Measurements from ENCODE around the gene CYB561A3.

The CYB561A3 gene

GRCh38 chr11:61315260-61315659 is 46.4 kb downstream of the CYB561A3 start:
- DNase-seq, result no peak

- no peak for DNase-seq
Observed at GRCh38 chr11:61310749-61311148, 50.9 kb downstream of the CYB561A3 start.

GRCh38 chr11:61309739-61310138 is 51.9 kb downstream of the CYB561A3 start:
- no peak for DNase-seq

- DNase-seq, result no peak
Observed at GRCh38 chr11:61309141-61309540, 52.5 kb downstream of the CYB561A3 start.

- no peak for DNase-seq
Observed at GRCh38 chr11:61307354-61307753, 54.3 kb downstream of the CYB561A3 start.

- no peak for DNase-seq
Observed at GRCh38 chr11:61306221-61306620, 55.5 kb downstream of the CYB561A3 start.

GRCh38 chr11:61305417-61305816 is 56.3 kb downstream of the CYB561A3 start:
- DNase-seq, result no peak

- DNase-seq, result no peak
Observed at GRCh38 chr11:61303725-61304124, 58.0 kb downstream of the CYB561A3 start.

- no peak for DNase-seq
Observed at GRCh38 chr11:61302550-61302949, 59.1 kb downstream of the CYB561A3 start.

Measured in NCI-H146 (cell line).